Activated CD4-positive, CD25-positive, alpha-beta regulatory T cell (primary cell): ENCODE results near the gene CDC34.

Experiments used
- DNase-seq, 4 experiments: peaks; one replicate each; lab custom pipeline; 2025; lab: John Stamatoyannopoulos, UW

CDC34 gene

GRCh38 chr19:542173-542866 is 10.8 kb downstream of the CDC34 start:
- DNase-seq: no peak

GRCh38 chr19:543910-544608 is 12.5 kb downstream of the CDC34 start, which contains the start of gene GZMM:
TSS of gene GZMM (plus strand) at chr19:544053. CDS start at chr19:544072, 19 bp downstream.
- DNase-seq: peak in 3 of 4 experiments; percentile 25 to 64 (median 61)

- no peak for DNase-seq
Observed at GRCh38 chr19:547117-547516, 15.6 kb downstream of the CDC34 start.

GRCh38 chr19:547836-548720 is 16.5 kb downstream of the CDC34 start:
- DNase-seq: no peak

GRCh38 chr19:548886-549830 is 17.6 kb downstream of the CDC34 start:
- no peak for DNase-seq

GRCh38 chr19:554817-555216 is 23.3 kb downstream of the CDC34 start:
- no peak for DNase-seq

GRCh38 chr19:555474-555808 is 23.9 kb downstream of the CDC34 start:
- no peak for DNase-seq

- no peak for DNase-seq
Observed at GRCh38 chr19:556611-557382, 25.2 kb downstream of the CDC34 start.

GRCh38 chr19:558770-559439 is 27.3 kb downstream of the CDC34 start:
- no peak for DNase-seq

GRCh38 chr19:560121-560520 is 28.6 kb downstream of the CDC34 start:
- DNase-seq: no peak

GRCh38 chr19:566403-566802 is 34.8 kb downstream of the CDC34 start:
- no peak for DNase-seq

- no peak for DNase-seq
Observed at GRCh38 chr19:566844-567243, 35.3 kb downstream of the CDC34 start.

GRCh38 chr19:567296-567900 is 35.8 kb downstream of the CDC34 start:
- no peak for DNase-seq

- DNase-seq: no peak
Observed at GRCh38 chr19:570251-570686, 38.7 kb downstream of the CDC34 start.

- peak in 1 of 4 experiments; percentile 32 for DNase-seq
Observed at GRCh38 chr19:570937-571565, 39.5 kb downstream of the CDC34 start.

- no peak for DNase-seq
Observed at GRCh38 chr19:571566-571974, 40.0 kb downstream of the CDC34 start.

- DNase-seq: peak; percentile 93 to 98 (median 95)
Observed at GRCh38 chr19:572140-572742, 40.7 kb downstream of the CDC34 start, which contains the start of gene BSG. TSS of gene BSG (plus strand) at chr19:572596. CDS start at chr19:572635, 39 bp downstream.

GRCh38 chr19:572743-573518 is 41.4 kb downstream of the CDC34 start:
- DNase-seq: no peak
